ENCODE data around the gene FAM83B. TPM values are rescaled to one million over a fixed set of nuclear protein-coding genes. Genes with fewer than 3 reads are reported as not detected.
A peak's percentile ranks its signal among the peaks of the same experiment; 100 is the strongest.
"Not testable (repeated sequence)": the region's sequence is repeated elsewhere in the genome, so short reads cannot be mapped to it uniquely, and the experiment has no call there.

The FAM83B gene
- total RNA-seq, 2 donors from 2014 or later: 13.1 to 14.9 TPM

- Histone ChIP-seq H3K36me3 (ENCODE audit: control insufficient read depth, insufficient read depth, low read length) (no peaks in the 10 kb centered on the region), H3K9ac (ENCODE audit: extremely low read depth, low read length, poor library complexity, severe bottlenecking) (no peak overlapping the region), H3K9me3 (ENCODE audit: control insufficient read depth, low read length) (no peaks in the 10 kb centered on the region), H3K27ac (ENCODE audit: low read depth, low read length) (no peak overlapping the region), H3K4me3 (ENCODE audit: low read length) (no peak overlapping the region), H3K4me1 (ENCODE audit: control insufficient read depth, insufficient read depth, low read length) (peaks cover 6% of the 10 kb centered on the region), H3K27me3 (ENCODE audit: control insufficient read depth, insufficient read depth, low read length, poor library complexity, severe bottlenecking) (no peaks in the 10 kb centered on the region)
- peaks cover 24% of the 10 kb centered on the region for H3K4me1 Mint-ChIP-seq
- no peaks in the 10 kb centered on the region for H3K27me3 Mint-ChIP-seq (ENCODE audit: insufficient read depth)
- peak; percentile 47 for TF ChIP-seq CTCF (conservative IDR thresholded peaks at IDR 0.05)
- H3K36me3 Mint-ChIP-seq (ENCODE audit: low read depth): peaks cover 13% of the 10 kb centered on the region
- DNase-seq: no peak
- peaks cover 2% of the 10 kb centered on the region for H3K9me3 Mint-ChIP-seq
- 85 to 90% methylated on average over 1 to 2 of the region's 2 CpGs for WGBS, 2 experiments (ENCODE audit: insufficient coverage in 1 of 2, insufficient read length in 1 of 2)
- H3K4me3 Mint-ChIP-seq: no peak overlapping the region
- no peak overlapping the region for H3K27ac Mint-ChIP-seq
Measured at GRCh38 chr6:54878718-54879117, 32.1 kb downstream of the FAM83B start.

GRCh38 chr6:54879188-54879985, 32.8 kb downstream of the FAM83B start:
- Histone ChIP-seq H3K27ac (ENCODE audit: low read depth, low read length) (no peak overlapping the region), H3K27me3 (ENCODE audit: control insufficient read depth, insufficient read depth, low read length, poor library complexity, severe bottlenecking) (no peaks in the 10 kb centered on the region), H3K4me1 (ENCODE audit: control insufficient read depth, insufficient read depth, low read length) (peaks cover 6% of the 10 kb centered on the region), H3K36me3 (ENCODE audit: control insufficient read depth, insufficient read depth, low read length) (no peaks in the 10 kb centered on the region), H3K9me3 (ENCODE audit: control insufficient read depth, low read length) (no peaks in the 10 kb centered on the region), H3K4me3 (ENCODE audit: low read length) (no peak overlapping the region), H3K9ac (ENCODE audit: extremely low read depth, low read length, poor library complexity, severe bottlenecking) (no peak overlapping the region)
- H3K36me3 Mint-ChIP-seq (ENCODE audit: low read depth): peaks cover 17% of the 10 kb centered on the region
- H3K4me1 Mint-ChIP-seq: peaks cover 21% of the 10 kb centered on the region
- no peaks in the 10 kb centered on the region for H3K27me3 Mint-ChIP-seq (ENCODE audit: insufficient read depth)
- TF ChIP-seq CTCF (conservative IDR thresholded peaks at IDR 0.05): no peak
- no peak overlapping the region for H3K27ac Mint-ChIP-seq
- H3K4me3 Mint-ChIP-seq: no peak overlapping the region
- 67 to 77% methylated on average over 7 to 8 of the region's 8 CpGs for WGBS, 2 experiments (ENCODE audit: insufficient coverage in 1 of 2, insufficient read length in 1 of 2)
- no peak for DNase-seq
- H3K9me3 Mint-ChIP-seq: peaks cover 2% of the 10 kb centered on the region

GRCh38 chr6:54881067-54881730, 34.6 kb downstream of the FAM83B start:
- 90% methylated on average over 1 of the region's 1 CpG; no CpG with 5 or more reads in 1 of the 2 experiments for WGBS, 2 experiments (ENCODE audit: insufficient coverage in 1 of 2, insufficient read length in 1 of 2)
- H3K27me3 ChIP-seq (ENCODE audit: control insufficient read depth, insufficient read depth, low read length, poor library complexity, severe bottlenecking): no peaks in the 10 kb centered on the region
- Mint-ChIP-seq H3K27ac (no peak overlapping the region), H3K27me3 (ENCODE audit: insufficient read depth) (no peaks in the 10 kb centered on the region), H3K36me3 (ENCODE audit: low read depth) (peaks cover 20% of the 10 kb centered on the region), H3K4me3 (no peak overlapping the region), H3K9me3 (peaks cover 2% of the 10 kb centered on the region), H3K4me1 (peaks cover 11% of the 10 kb centered on the region)
- no peak overlapping the region for H3K4me3 ChIP-seq (ENCODE audit: low read length)
- H3K36me3 ChIP-seq (ENCODE audit: control insufficient read depth, insufficient read depth, low read length): no peaks in the 10 kb centered on the region
- no peak for DNase-seq
- no peak for TF ChIP-seq CTCF (conservative IDR thresholded peaks at IDR 0.05)
- H3K9me3 ChIP-seq (ENCODE audit: control insufficient read depth, low read length): no peaks in the 10 kb centered on the region
- H3K27ac ChIP-seq (ENCODE audit: low read depth, low read length): no peak overlapping the region
- H3K4me1 ChIP-seq (ENCODE audit: control insufficient read depth, insufficient read depth, low read length): peaks cover 6% of the 10 kb centered on the region
- H3K9ac ChIP-seq (ENCODE audit: extremely low read depth, low read length, poor library complexity, severe bottlenecking): no peak overlapping the region

- not testable (repeated sequence) for H3K9me3 Mint-ChIP-seq; H3K9me3 ChIP-seq (ENCODE audit: control insufficient read depth, low read length); DNase-seq; H3K4me1 ChIP-seq (ENCODE audit: control insufficient read depth, insufficient read depth, low read length); H3K4me1 Mint-ChIP-seq; H3K27me3 ChIP-seq (ENCODE audit: control insufficient read depth, insufficient read depth, low read length, poor library complexity, severe bottlenecking); H3K9ac ChIP-seq (ENCODE audit: extremely low read depth, low read length, poor library complexity, severe bottlenecking); H3K27me3 Mint-ChIP-seq (ENCODE audit: insufficient read depth); H3K4me3 Mint-ChIP-seq; H3K4me3 ChIP-seq (ENCODE audit: low read length); H3K27ac Mint-ChIP-seq; H3K27ac ChIP-seq (ENCODE audit: low read depth, low read length); H3K36me3 ChIP-seq (ENCODE audit: control insufficient read depth, insufficient read depth, low read length)
- H3K36me3 Mint-ChIP-seq (ENCODE audit: low read depth): peaks cover 20% of the 10 kb centered on the region
- 91% methylated on average over 2 of the region's 3 CpGs; no CpG with 5 or more reads in 1 of the 2 experiments for WGBS, 2 experiments (ENCODE audit: insufficient coverage in 1 of 2, insufficient read length in 1 of 2)
Measured at GRCh38 chr6:54881891-54882290, 35.3 kb downstream of the FAM83B start.
